ENCODE results near the gene HMGA1.

The HMGA1 gene

DNA sequence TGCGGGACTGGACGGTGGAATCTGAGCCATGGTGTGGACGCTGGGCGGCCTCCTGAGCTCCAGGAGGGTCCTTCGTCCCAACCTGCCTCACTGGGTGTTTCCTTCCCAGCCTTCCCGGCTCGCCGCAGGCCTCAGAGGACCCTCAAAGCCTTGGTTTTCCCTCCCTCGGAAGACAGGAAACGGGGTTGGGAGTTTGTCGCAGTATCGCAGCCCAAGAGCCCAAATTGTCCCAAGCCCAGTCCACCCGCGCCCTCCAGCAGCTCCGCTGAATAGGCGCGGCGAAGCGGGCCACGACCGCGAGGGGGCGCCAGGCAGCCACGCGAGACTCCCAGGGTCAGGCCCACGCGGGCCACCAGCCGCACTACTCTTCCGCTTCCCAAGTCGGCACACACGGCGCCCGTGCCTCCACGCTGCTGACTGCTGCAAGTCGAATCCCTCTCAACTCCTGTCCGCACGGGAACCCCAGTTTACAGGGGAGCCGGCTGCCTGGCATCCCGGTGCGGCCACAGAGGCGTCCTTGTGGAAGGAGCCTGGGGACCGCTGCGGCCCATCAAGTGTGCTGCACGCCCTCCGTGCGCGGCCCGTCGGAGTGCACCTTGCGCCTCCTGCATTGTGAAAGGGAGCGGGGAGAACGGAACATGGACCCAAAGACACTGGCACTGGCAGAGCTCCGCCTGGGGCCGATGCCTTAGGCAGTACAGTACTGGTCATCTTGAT lies 40.4 kb upstream of the HMGA1 start:
- no peak overlapping the region for H3K27ac ChIP-seq
- H3K36me3 ChIP-seq (replicated peaks) = no peaks in the 10 kb centered on the region
- in situ Hi-C loops (cut with HindIII; ENCODE audit: low pct_ligation_motif_present, low sequenced_read_pairs) = no loop called here
- TF ChIP-seq, protein P1, sequence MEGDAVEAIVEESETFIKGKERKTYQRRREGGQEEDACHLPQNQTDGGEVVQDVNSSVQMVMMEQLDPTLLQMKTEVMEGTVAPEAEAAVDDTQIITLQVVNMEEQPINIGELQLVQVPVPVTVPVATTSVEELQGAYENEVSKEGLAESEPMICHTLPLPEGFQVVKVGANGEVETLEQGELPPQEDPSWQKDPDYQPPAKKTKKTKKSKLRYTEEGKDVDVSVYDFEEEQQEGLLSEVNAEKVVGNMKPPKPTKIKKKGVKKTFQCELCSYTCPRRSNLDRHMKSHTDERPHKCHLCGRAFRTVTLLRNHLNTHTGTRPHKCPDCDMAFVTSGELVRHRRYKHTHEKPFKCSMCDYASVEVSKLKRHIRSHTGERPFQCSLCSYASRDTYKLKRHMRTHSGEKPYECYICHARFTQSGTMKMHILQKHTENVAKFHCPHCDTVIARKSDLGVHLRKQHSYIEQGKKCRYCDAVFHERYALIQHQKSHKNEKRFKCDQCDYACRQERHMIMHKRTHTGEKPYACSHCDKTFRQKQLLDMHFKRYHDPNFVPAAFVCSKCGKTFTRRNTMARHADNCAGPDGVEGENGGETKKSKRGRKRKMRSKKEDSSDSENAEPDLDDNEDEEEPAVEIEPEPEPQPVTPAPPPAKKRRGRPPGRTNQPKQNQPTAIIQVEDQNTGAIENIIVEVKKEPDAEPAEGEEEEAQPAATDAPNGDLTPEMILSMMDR (IDR thresholded peaks at IDR 0.05; ENCODE audit: low read depth, low read length, missing control alignments) = peak; percentile 76
- H3K27me3 ChIP-seq (replicated peaks) = no peaks in the 10 kb centered on the region
- peak overlapping the region; percentile 58 for H3K4me3 ChIP-seq (ENCODE audit: low read depth, low read length)
- DNase-seq = peak; percentile 42

DNA sequence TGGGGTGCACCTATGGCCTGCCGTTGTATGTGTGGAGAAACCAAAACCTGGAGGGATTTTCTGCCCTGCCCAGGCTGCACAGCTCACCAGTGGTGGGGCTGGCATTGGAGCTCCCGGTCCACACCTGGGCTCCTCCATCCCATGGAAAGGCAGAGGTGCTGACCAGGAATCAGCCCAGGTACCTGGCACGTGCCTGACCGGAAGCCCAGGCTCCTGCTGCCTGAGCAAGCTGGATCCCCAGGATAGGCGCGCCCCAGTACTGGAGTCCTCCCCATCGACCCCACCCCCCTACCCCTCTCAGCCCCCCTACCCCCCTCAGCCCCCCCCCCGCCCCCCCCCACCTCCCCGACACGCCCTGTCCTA lies 39.9 kb upstream of the HMGA1 start:
- H3K4me3 ChIP-seq (ENCODE audit: low read depth, low read length) = peak overlapping the region; percentile 58
- H3K27ac ChIP-seq = no peak overlapping the region

DNA sequence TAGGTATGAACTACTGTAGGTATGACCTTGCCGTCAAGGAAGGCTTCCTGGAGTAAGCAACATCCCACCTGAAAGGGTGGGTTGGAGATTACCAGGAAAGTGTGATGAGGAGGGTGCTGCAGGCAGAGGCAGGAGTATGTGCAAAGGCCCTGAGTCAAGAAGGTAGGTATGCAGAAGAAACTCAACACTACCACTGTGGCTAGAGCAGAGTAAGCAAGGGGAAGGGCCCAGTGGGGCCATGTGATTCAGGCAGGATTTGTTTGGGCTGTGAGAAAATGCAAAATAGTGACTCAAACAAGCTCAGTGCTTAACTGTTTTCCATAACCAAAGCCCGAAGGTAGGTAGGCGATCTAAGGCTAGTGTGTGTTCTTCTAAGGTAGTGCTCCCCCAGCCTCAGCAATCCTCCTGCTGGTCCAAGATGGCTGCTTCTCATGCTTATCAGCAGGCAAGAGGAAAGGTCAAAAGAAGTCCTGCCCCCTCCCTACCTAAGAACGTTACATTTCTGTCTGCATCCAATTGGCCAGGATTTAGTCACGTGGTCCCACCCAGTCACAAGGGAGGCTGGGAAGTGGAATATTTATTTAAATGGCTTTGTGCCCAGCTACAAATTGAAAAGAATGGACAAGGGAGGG lies 36.2 kb upstream of the HMGA1 start:
- TF ChIP-seq, protein P1 (IDR thresholded peaks at IDR 0.05; ENCODE audit: low read depth, low read length, missing control alignments) = no peak
- Histone ChIP-seq H3K27ac (no peak overlapping the region), H3K36me3 (replicated peaks) (no peaks in the 10 kb centered on the region), H3K4me3 (ENCODE audit: low read depth, low read length) (no peak overlapping the region), H3K27me3 (replicated peaks) (no peaks in the 10 kb centered on the region)
- in situ Hi-C loops (cut with HindIII; ENCODE audit: low pct_ligation_motif_present, low sequenced_read_pairs) = no loop called here
- DNase-seq = no peak

More for the DNA sequence above, 39.9 kb upstream of the HMGA1 start:
- no peak for DNase-seq
- TF ChIP-seq, protein P1 (IDR thresholded peaks at IDR 0.05; ENCODE audit: low read depth, low read length, missing control alignments) = no peak
- in situ Hi-C loops (cut with HindIII; ENCODE audit: low pct_ligation_motif_present, low sequenced_read_pairs) = no loop called here
- Histone ChIP-seq H3K27me3 (replicated peaks) (no peaks in the 10 kb centered on the region), H3K36me3 (replicated peaks) (no peaks in the 10 kb centered on the region)

DNA sequence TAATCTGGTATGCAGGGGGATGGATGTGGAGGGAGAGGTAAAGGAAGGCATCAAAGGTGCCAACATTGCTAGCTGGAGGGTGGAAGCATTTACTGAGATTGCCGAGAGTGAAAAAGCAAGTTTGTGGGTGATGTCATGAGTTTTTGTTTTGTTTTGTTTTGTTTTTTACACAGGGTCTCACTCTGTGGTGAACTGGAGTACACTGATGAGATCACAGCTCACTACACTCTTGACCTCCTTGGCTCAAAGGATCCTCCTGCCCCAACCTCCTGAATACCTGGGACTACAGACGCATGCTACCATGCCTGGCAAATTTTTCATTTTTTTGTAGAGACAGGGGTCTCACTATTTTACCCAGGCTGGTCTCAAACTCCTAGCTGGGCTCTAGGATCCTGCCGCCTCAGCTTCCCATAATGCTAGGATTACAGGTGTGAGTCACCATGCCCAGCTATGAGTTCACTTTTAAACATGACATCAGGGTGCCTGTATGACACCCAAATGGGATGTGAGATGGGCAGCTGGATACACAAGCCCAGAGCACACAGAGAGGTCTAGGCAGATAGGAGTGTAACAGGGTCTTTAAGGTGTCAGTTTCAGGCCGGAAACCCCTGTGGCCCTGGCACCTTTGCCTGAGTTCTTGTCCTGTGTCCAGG lies 35.1 kb upstream of the HMGA1 start:
- TF ChIP-seq, protein P1 (IDR thresholded peaks at IDR 0.05; ENCODE audit: low read depth, low read length, missing control alignments) = no peak

DNA sequence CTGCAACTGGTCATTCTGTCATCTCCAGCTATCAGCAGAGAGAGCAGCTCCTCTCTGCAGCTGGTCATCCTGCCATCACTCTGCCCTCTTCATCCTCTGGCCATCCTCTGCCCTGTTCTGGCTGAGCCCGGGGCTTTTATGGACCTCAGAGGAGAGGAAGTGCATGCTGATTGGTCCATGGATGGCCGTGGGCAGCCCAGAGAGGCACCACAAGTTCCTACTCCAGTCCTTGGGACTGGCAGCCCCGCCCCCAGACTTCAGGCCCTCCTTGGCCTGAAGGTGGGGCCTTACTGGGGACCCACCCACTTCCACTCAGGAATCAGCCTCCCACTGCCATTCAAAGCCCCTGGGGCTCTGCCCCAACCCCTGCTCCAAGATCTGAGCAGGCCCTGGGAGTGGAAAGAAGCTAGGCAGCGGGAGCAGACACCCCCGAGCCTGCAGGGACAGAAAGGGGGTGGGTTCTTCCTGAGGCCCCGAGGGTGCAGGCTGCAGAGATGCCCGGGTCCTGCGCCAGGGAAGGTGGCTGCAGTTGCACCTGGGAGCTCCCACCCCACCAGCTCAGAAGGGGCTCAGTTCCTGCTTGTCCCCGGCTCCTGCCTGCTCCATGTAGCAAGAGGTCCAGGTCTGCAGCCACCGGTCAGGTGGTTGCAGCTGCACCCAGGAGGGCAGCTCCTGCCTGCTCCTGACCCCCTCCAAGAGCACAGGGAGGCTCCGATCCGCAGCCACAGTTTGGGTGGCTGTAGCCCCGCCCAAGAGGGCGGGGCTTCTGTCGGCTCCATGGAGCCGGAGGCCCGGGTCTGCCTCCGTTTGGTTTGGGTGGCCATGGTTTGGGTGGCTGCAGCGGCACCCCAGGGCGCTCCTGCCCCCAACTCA lies 34.1 kb upstream of the HMGA1 start:
- Histone ChIP-seq H3K36me3 (replicated peaks) (no peaks in the 10 kb centered on the region), H3K27me3 (replicated peaks) (no peaks in the 10 kb centered on the region), H3K27ac (no peak overlapping the region), H3K4me3 (ENCODE audit: low read depth, low read length) (no peak overlapping the region)
- TF ChIP-seq, protein P1 (IDR thresholded peaks at IDR 0.05; ENCODE audit: low read depth, low read length, missing control alignments) = no peak
- no peak for DNase-seq
- in situ Hi-C loops (cut with HindIII; ENCODE audit: low pct_ligation_motif_present, low sequenced_read_pairs) = no loop called here

More for the DNA sequence above, 35.1 kb upstream of the HMGA1 start:
- no peak overlapping the region for H3K27ac ChIP-seq
- H3K36me3 ChIP-seq (replicated peaks) = no peaks in the 10 kb centered on the region
- DNase-seq = no peak
- in situ Hi-C loops (cut with HindIII; ENCODE audit: low pct_ligation_motif_present, low sequenced_read_pairs) = no loop called here
- no peak overlapping the region for H3K4me3 ChIP-seq (ENCODE audit: low read depth, low read length)
- H3K27me3 ChIP-seq (replicated peaks) = no peaks in the 10 kb centered on the region
